HEK293T (cell line): ENCODE results near the gene SLC25A47.
A peak's percentile ranks its signal among the peaks of the same experiment; 100 is the strongest.
"Not testable (repeated sequence)": the region's sequence is repeated elsewhere in the genome, so short reads cannot be mapped to it uniquely, and the experiment has no call there.

Experiments
- CTCF ChIA-PET: fragments of 350-600 bp; formaldehyde crosslinking; extraction: SDS; loops from one replicate; lab custom pipeline; 2021; ENCODE audit warnings: antibody characterized with exemption, inconsistent platforms; lab: Yijun Ruan, JAX
- POLR2A ChIA-PET: fragments of 350-600 bp; formaldehyde crosslinking; extraction: SDS; loops from one replicate; lab custom pipeline; 2020; ENCODE audit warnings: antibody characterized with exemption, inconsistent platforms; lab: Yijun Ruan, JAX
- DNase-seq: peaks from one replicate; pipeline ENCODE4 v3.0.0; 2012; ENCODE audit warnings: mixed read lengths; ENCODE audit errors: extremely low spot score
- ARNT ChIP-seq: fragments of 450-650 bp; IDR thresholded peaks from 2 replicates; pipeline ENCODE4 v1.6.1; 2017; ENCODE audit warnings: mild to moderate bottlenecking
- BHLHE40 ChIP-seq: fragments of 450-650 bp; IDR thresholded peaks from 2 replicates; pipeline ENCODE4 v1.6.1; 2016; ENCODE audit warnings: mild to moderate bottlenecking, moderate library complexity, borderline replicate concordance
- CTBP1 ChIP-seq: fragments of 450-650 bp; IDR thresholded peaks from 2 replicates; pipeline ENCODE4 v1.6.1; 2016; ENCODE audit warnings: borderline replicate concordance
- ELF4 ChIP-seq: fragments of 450-650 bp; IDR thresholded peaks from 2 replicates; pipeline ENCODE4 v1.6.1; 2017; ENCODE audit warnings: antibody characterized with exemption
- FOXA1 ChIP-seq: fragments of 450-650 bp; IDR thresholded peaks from 2 replicates; pipeline ENCODE4 v1.6.1; 2016; ENCODE audit warnings: mild to moderate bottlenecking
- FOXK2 ChIP-seq: fragments of 450-650 bp; IDR thresholded peaks from 2 replicates; pipeline ENCODE4 v1.6.1; 2016; ENCODE audit warnings: mild to moderate bottlenecking
- FOXM1 ChIP-seq: fragments of 450-650 bp; IDR thresholded peaks from 2 replicates; pipeline ENCODE4 v1.6.1; 2017; ENCODE audit warnings: mild to moderate bottlenecking, borderline replicate concordance
- HDGF ChIP-seq: fragments of 450-650 bp; IDR thresholded peaks from 2 replicates; pipeline ENCODE4 v1.6.1; 2017; ENCODE audit warnings: antibody characterized with exemption, borderline replicate concordance
- L3MBTL2 ChIP-seq: fragments of 450-650 bp; conservative IDR thresholded peaks from 2 replicates; pipeline ENCODE4 v1.6.1; 2016; ENCODE audit warnings: mild to moderate bottlenecking
- LEF1 ChIP-seq: fragments of 450-650 bp; IDR thresholded peaks from 2 replicates; pipeline ENCODE4 v1.6.1; 2017; ENCODE audit warnings: mild to moderate bottlenecking, borderline replicate concordance
- NFRKB ChIP-seq: fragments of 450-650 bp; IDR thresholded peaks from 2 replicates; pipeline ENCODE4 v1.6.1; 2016; ENCODE audit warnings: mild to moderate bottlenecking, moderate library complexity
- SP1 ChIP-seq: fragments of 450-650 bp; IDR thresholded peaks from 2 replicates; pipeline ENCODE4 v1.6.1; 2017
- SUZ12 ChIP-seq: fragments of 450-650 bp; IDR thresholded peaks from 2 replicates; pipeline ENCODE4 v1.6.1; 2016; ENCODE audit warnings: mild to moderate bottlenecking
- TARDBP ChIP-seq: fragments of 450-650 bp; IDR thresholded peaks from 2 replicates; pipeline ENCODE4 v1.6.1; 2016
- ZNF384 ChIP-seq: fragments of 450-650 bp; IDR thresholded peaks from 2 replicates; pipeline ENCODE4 v1.6.1; 2016
- TF ChIP-seq, protein P1 (sequence below): fragments of 450-650 bp; IDR thresholded peaks from 2 replicates; pipeline ENCODE4 v1.6.1; 2016

The SLC25A47 gene

DNA sequence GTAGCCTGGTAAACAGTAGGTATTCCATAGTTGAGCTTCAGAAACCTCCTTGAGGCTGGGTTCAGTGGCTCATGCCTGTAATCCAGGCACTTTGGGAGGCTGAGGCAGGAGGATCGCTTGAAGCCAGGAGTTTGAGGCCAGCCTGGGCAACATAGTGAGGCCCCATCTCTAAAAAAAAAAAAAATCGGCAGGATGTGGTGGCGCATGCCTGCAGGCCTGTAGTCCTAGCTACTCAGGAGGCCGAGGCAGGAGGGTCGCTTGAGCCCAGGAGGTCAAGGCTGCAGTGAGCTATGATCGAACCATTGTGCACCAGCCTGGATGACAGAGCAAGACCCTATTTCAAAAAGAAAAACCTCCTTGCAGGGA, 14.7 kb upstream of the SLC25A47 start:
- CTCF ChIA-PET, DNase-seq: not testable (repeated sequence)
- POLR2A ChIA-PET, result interaction anchor here (1.4 kb wide), 1 partner anchor 18 kb away, joined by 4 read pairs; no protein-coding TSS in a partner anchor
- 0 out of 2 replicates have a peak, but pooled peaks have one; percentile 8 for TF ChIP-seq L3MBTL2

DNA sequence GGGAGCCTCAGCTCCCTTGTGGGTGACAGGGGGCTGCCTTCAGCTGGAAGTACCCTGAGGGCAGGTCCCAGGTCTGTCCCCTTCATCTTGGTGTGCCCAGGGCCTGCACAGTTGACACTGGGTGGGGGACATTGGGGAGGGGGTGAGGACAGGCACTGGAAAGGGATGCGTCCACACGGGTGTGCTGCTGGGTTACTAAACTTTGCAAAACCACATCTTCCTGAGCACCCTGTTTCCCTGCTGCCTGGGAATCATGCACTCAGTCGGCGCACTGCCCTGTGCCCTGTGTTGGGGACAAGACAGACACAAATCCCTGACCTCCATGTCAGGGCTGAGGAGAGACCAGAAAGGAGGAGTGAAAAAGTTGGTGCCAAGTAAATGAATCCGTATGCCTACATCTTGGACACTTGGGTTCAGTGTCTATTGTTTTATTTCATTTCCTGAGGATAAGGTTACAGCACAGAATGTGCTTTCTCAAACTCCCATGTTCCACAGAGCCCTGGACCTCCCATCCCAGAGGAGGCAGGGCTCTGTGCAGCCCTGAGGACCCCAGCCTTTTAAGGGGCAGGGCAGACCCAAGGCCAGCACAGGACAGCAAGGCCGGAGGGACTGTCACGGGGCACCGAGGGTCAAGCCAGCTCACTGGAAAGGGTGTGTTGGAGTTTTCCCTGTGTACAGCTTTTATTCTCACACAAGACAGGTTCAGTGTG, 14.0 kb upstream of the SLC25A47 start:
- TF ChIP-seq L3MBTL2 (no peak), LEF1 (no peak), FOXA1 (no peak), FOXK2 (no peak), ZNF384 (no peak), TARDBP (no peak), CTBP1 (no peak), BHLHE40 (no peak), NFRKB (no peak)
- CTCF ChIA-PET, result no interaction called here
- DNase-seq, result no peak
- POLR2A ChIA-PET, result interaction anchor here (1.4 kb wide), 1 partner anchor 19 kb away, joined by 4 read pairs; no protein-coding TSS in a partner anchor

DNA sequence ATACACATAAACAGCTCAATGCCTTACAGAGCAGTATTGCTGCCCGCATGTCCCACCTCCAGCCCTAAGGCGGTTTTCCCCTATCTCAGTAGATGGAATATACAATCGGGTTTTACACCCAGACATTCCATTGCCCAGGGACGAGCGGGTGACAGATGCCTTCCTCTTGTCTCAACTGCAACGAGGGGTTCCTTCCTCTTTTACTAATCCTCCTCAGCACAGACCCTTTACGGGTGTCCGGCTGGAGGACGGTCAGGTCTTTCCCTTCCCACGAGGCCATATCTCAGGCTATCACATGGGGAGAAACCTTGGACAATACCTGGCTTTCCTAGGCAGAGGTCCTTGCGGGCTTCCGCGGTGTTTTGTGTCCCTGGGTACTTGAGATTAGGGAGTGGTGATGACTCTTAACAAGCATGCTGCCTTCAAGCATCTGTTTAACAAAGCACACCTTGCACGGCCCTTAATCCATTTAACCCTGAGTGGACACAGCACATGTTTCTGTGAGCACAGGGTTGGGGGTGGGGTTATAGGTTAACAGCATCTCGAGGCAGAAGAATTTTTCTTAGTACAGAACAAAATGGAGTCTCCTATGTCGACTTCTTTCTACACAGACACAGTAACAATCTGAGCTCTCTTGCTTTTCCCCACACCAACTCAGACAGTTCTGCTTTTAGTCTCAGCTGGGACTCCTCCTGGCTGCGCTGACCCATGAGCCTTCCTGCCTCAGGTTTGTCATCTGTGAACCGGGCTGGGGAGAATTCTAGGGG, 10.8 kb upstream of the SLC25A47 start:
- POLR2A ChIA-PET, CTCF ChIA-PET, DNase-seq: not testable (repeated sequence)

DNA sequence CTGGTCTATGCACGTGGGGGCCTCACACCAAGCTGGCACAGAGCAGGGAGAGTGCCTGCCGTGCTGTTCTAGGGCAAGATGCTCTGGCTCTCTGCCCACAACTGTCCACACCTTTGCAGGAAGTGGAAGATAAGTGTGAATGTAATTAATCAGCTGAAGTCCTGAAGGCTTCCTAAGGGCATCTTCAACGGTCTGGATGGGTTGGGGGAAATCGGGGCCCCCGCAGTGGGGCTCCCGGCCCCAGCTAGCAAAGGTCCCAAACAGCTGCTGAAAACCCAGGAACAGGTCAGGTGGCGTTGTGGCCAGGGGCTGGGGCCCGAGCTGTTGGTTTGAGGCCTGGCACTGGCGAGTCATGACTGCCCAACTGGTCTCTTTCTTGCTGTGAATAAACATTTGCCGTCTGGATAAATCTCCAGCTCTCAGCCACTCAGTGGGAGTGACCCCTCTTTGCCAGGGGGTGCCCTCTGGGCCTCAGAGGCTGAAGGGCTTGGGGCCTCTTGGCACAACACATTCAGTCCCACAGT, 10.2 kb upstream of the SLC25A47 start:
- no peak for TF ChIP-seq SP1
- no peak for TF ChIP-seq HDGF
- no peak for TF ChIP-seq BHLHE40
- TF ChIP-seq, protein P1, sequence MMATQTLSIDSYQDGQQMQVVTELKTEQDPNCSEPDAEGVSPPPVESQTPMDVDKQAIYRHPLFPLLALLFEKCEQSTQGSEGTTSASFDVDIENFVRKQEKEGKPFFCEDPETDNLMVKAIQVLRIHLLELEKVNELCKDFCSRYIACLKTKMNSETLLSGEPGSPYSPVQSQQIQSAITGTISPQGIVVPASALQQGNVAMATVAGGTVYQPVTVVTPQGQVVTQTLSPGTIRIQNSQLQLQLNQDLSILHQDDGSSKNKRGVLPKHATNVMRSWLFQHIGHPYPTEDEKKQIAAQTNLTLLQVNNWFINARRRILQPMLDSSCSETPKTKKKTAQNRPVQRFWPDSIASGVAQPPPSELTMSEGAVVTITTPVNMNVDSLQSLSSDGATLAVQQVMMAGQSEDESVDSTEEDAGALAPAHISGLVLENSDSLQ, result no peak
- ChIA-PET CTCF (no interaction called here), POLR2A (no interaction called here)
- no peak for DNase-seq

DNA sequence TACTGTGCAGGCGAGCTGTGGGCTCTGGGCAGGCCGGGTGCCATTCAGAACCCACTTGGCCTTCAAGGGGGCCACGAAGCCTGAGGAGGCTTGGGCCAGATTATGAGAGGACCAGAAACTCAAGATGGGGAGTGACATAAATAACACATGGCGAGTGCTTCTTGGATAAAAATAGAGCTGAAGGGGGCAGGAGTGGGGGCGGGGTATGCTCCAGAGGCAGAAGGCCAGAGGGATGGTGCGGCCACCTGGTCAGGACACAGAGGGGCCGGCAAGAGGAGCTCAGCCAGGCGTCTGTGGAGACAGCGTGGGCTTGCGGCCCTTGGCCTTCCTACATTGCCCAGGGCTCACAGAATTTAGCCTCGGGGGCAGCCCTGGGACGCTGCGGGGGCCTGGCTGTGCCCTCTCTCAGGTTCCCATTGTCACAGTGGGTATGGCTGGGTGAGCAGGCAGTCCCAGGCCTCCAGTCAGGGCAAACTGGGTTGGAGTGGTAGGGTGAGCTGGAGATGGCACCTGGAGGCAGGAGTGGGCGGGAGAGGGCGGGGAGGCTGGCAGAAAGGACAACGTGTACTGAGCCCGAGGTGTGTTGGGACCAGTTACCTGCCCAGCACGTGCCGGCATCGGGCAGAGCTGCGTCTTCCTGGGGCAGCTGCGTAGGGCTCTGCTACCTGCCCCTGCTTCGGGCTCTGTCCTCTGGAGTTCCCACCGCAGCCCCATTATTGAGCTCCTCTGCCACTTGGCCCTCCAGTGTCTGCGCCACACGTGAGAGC, 9.5 kb upstream of the SLC25A47 start:
- DNase-seq, result no peak
- CTCF ChIA-PET, result no interaction called here
- POLR2A ChIA-PET, result no interaction called here

DNA sequence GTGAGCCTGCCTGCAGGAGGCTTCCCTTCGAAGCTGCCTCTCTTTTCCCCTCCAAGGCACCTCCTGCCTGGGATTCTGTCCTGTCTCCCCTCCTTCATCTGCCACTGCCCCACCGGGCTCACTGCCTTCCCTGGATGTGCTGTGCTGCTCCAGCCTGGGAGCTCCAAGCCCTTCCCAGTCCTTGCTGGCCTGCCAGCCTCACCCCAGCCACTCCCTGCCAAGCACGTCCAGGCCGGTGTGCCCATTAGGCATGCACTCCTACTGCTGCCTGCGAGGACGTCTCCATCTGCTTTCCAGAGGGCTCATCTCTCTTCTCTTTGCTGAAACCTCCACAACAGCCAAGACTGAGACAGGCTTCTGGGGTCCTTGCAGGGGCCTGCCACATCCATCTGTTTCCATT, 8.4 kb upstream of the SLC25A47 start:
- TF ChIP-seq FOXM1 (no peak), FOXA1 (no peak), HDGF (no peak), CTBP1 (no peak), SUZ12 (no peak), SP1 (no peak), ELF4 (no peak), FOXK2 (no peak)
- ChIA-PET POLR2A (no interaction called here), CTCF (no interaction called here)
- DNase-seq, result no peak

More for the DNA sequence above, 9.5 kb upstream of the SLC25A47 start:
- TF ChIP-seq FOXA1 (no peak), NFRKB (no peak)
- TF ChIP-seq, protein P1, result no peak

DNA sequence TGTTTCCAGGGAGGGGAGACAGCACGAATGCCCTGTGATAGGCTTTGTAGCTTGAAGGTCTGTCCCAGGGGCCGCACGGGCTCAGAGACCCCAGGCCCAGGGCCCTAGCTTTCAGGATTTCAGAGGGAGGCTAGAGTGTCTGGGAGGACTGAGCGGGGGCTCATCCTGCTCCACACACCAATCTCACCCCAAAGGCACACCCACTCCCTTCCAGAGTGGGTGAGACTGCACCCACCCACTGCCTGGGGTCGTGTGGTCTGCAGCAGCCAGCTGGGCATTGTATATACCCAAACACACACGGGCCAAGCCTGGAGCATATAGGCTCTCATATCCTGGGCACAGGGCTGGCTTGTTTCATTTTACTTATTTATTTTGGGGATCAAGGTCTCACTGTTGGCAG, 5.8 kb upstream of the SLC25A47 start:
- CTCF ChIA-PET, result no interaction called here
- POLR2A ChIA-PET, result no interaction called here

More for the DNA sequence above, 5.8 kb upstream of the SLC25A47 start:
- TF ChIP-seq CTBP1, result no peak
- TF ChIP-seq FOXM1, result no peak
- TF ChIP-seq, protein P1, result no peak
- TF ChIP-seq L3MBTL2, result no peak
- no peak for TF ChIP-seq ARNT
- TF ChIP-seq SP1, result no peak
- TF ChIP-seq ZNF384, result no peak
- TF ChIP-seq ELF4, result no peak
- no peak for TF ChIP-seq LEF1
- DNase-seq, result no peak
